Caco-2 (cell line): ENCODE results near the gene RBBP7. TPM values are rescaled to one million over a fixed set of nuclear protein-coding genes. Genes with fewer than 3 reads are reported as not detected.
A peak's percentile ranks its signal among the peaks of the same experiment; 100 is the strongest.

Experiments
- BruUV-seq: library from RNA; stranded (reverse); fragments of 400-500 nt; replicated peaks from 2 replicates; lab custom pipeline; 2021; lab: Mats Ljungman, UMichigan
- CTCF ChIA-PET: fragments of 300-600 bp; sonication (Branson Sonifier 250); formaldehyde crosslinking; loops from one replicate; lab custom pipeline; 2022; ENCODE audit warnings: antibody characterized with exemption; lab: Charles Lee
- POLR2A ChIA-PET: fragments of 300-600 bp; sonication (Branson Sonifier 250); formaldehyde crosslinking; loops from one replicate; lab custom pipeline; 2022; ENCODE audit warnings: antibody characterized with exemption; lab: Charles Lee
- DNase-seq, 2 experiments: peaks; one replicate each; pipeline versions ENCODE4 v3.0.0 to v3.0.0-alpha.2; 2020 to 2022
- H3K27me3 ChIP-seq: replicated peaks from 2 replicates; pipeline ENCODE4 v1.6.0; 2011; ENCODE audit warnings: low read length; ENCODE audit not compliant: control insufficient read depth, insufficient read depth
- H3K36me3 ChIP-seq: 2 replicates; pipeline ENCODE4 v1.5.1; 2011; ENCODE audit warnings: low read length; ENCODE audit not compliant: control insufficient read depth, insufficient read depth
- H3K4me1 ChIP-seq: fragments of 250-450 bp; sonication (Bioruptor Pico); 2 replicates; pipeline ENCODE4 v1.5.1; 2020; ENCODE audit warnings: mild to moderate bottlenecking
- H3K4me3 ChIP-seq: 2 replicates; pipeline ENCODE4 v1.5.1; 2011; ENCODE audit warnings: low read depth, mild to moderate bottlenecking, control low read depth, low read length
- H3K9me3 ChIP-seq: fragments of 250-450 bp; sonication (Bioruptor Pico); 2 replicates; pipeline ENCODE4 v1.5.1; 2020; ENCODE audit warnings: mild to moderate bottlenecking, moderate library complexity
- H3K27ac Mint-ChIP-seq: one replicate; pipeline ENCODE4 v1.8.0; 2022; ENCODE audit warnings: mixed read lengths; ENCODE audit not compliant: unreplicated experiment
- H3K27me3 Mint-ChIP-seq: one replicate; pipeline ENCODE4 v1.8.0; 2022; ENCODE audit warnings: mixed read lengths; ENCODE audit not compliant: insufficient read depth, unreplicated experiment
- H3K36me3 Mint-ChIP-seq: one replicate; pipeline ENCODE4 v1.8.0; 2022; ENCODE audit warnings: mild to moderate bottlenecking, mixed read lengths; ENCODE audit not compliant: insufficient read depth, unreplicated experiment
- H3K4me1 Mint-ChIP-seq: one replicate; pipeline ENCODE4 v1.8.0; 2022; ENCODE audit warnings: low read depth, mixed read lengths; ENCODE audit not compliant: unreplicated experiment
- H3K4me3 Mint-ChIP-seq: one replicate; pipeline ENCODE4 v1.8.0; 2022; ENCODE audit warnings: mild to moderate bottlenecking, moderate library complexity, mixed read lengths; ENCODE audit not compliant: unreplicated experiment
- H3K9me3 Mint-ChIP-seq: one replicate; pipeline ENCODE4 v1.8.0; 2022; ENCODE audit warnings: mixed read lengths; ENCODE audit not compliant: unreplicated experiment
- intact Hi-C: fragments of 100-400 bp; cut with micrococcal nuclease; formaldehyde crosslinking; loops from one replicate; pipeline ENCODE4 v1.10.0; 2022; ENCODE audit not compliant: unreplicated experiment
- total RNA-seq: library from RNA; stranded (reverse); gene quantifications from 2 replicates; pipeline ENCODE4 v1.2.3, GENCODE V29; 2022
- TF ChIP-seq, protein P1 (sequence below), 2 experiments: fragments of 200-600 bp in 1 of 2; IDR thresholded peaks; 1 replicate in 1 of 2; 2 replicates in 1 of 2; pipeline versions ENCODE4 v1.5.1 to v1.8.0; 2011 to 2022; ENCODE audit warnings: antibody characterized with exemption in 1 of 2, control low read depth in 1 of 2, inconsistent platforms in 1 of 2, low read depth in 1 of 2, low read length in 1 of 2, mild to moderate bottlenecking in 1 of 2, moderate library complexity in 1 of 2; ENCODE audit not compliant: insufficient read depth in 1 of 2, severe bottlenecking in 1 of 2, unreplicated experiment in 1 of 2

Gene RBBP7
- total RNA-seq, 1 experiment from 2014 or later, result 131 TPM

DNA sequence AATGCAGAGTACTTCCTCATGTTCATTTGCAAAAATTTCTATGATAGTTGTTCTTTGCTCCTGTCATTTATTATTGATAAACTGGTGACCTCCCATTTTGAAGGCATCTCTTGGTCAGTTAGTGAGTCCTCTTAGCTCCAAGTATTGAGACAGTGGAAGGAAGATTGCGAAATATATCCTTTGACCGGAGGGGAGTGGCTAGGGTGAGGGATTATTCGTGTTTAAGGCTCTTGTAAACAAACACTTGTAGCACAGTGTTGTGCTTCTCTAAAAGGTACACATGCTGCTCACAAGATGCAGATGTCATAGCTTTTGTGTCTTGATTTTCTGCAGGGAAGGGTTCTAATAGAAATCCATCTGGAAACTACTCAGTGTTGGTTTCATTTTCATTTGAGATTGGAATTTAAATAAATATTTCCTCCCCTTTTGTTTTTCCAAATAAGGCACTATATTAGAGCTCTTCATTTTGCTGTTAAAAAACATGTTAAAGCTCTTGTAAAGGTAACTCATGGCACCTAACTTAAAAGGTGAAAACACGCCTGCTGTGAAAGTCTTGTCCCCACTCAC lies 62.1 kb downstream of the RBBP7 start:
- Histone ChIP-seq H3K4me3 (peak overlapping the region; percentile 18; the same call in 1 of the 2 replicates), H3K27me3 (no peaks in the 10 kb centered on the region), H3K36me3 (no peaks in the 10 kb centered on the region), H3K9me3 (no peaks in the 10 kb centered on the region), H3K4me1 (peaks cover 14% of the 10 kb centered on the region)
- TF ChIP-seq, protein P1, sequence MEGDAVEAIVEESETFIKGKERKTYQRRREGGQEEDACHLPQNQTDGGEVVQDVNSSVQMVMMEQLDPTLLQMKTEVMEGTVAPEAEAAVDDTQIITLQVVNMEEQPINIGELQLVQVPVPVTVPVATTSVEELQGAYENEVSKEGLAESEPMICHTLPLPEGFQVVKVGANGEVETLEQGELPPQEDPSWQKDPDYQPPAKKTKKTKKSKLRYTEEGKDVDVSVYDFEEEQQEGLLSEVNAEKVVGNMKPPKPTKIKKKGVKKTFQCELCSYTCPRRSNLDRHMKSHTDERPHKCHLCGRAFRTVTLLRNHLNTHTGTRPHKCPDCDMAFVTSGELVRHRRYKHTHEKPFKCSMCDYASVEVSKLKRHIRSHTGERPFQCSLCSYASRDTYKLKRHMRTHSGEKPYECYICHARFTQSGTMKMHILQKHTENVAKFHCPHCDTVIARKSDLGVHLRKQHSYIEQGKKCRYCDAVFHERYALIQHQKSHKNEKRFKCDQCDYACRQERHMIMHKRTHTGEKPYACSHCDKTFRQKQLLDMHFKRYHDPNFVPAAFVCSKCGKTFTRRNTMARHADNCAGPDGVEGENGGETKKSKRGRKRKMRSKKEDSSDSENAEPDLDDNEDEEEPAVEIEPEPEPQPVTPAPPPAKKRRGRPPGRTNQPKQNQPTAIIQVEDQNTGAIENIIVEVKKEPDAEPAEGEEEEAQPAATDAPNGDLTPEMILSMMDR (IDR thresholded peaks at IDR 0.05; ENCODE audit: insufficient read depth in 1 of 2, low read depth in 1 of 2, low read length in 1 of 2, severe bottlenecking in 1 of 2, unreplicated experiment in 1 of 2), result no peak
- BruUV-seq, result no TSS peak
- Mint-ChIP-seq H3K27me3 (no peaks in the 10 kb centered on the region), H3K9me3 (no peaks in the 10 kb centered on the region), H3K4me1 (peaks cover 8% of the 10 kb centered on the region), H3K27ac (no peak overlapping the region), H3K36me3 (no peaks in the 10 kb centered on the region), H3K4me3 (peak overlapping the region; percentile 54)
- intact Hi-C loops, result no loop called here
- ChIA-PET POLR2A (interaction anchor here (1.1 kb wide), 1 partner anchor 36 kb away, joined by 9 read pairs; no protein-coding TSS in a partner anchor), CTCF (no interaction called here)
- DNase-seq, result peak in 1 of 2 experiments; percentile 56

DNA sequence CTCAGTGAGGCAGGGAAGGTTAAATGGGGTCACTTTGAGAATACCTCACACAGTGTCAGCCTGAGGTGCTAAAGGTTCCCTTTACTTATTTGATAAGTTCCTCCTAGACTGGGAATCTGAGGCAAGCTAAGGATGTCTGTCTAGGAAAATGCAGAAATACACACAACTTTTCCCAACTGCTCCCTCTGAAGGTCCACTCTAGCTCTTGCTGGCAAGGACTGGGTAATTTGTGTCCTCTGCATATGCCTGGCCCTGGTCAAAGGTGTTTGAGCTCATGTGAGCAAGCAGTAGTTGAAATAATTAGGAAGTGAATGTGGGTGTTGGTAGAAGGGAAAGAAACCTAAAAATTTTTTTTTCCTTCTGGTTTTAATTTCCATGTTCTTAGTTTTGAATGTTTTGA lies 62.6 kb downstream of the RBBP7 start:
- TF ChIP-seq, protein P1 (IDR thresholded peaks at IDR 0.05; ENCODE audit: insufficient read depth in 1 of 2, low read depth in 1 of 2, low read length in 1 of 2, severe bottlenecking in 1 of 2, unreplicated experiment in 1 of 2), result no peak
- Histone ChIP-seq H3K27me3 (no peaks in the 10 kb centered on the region), H3K4me3 (no peak overlapping the region), H3K4me1 (peaks cover 14% of the 10 kb centered on the region), H3K9me3 (no peaks in the 10 kb centered on the region), H3K36me3 (no peaks in the 10 kb centered on the region)
- no peaks in the 10 kb centered on the region for H3K9me3 Mint-ChIP-seq
- peaks cover 8% of the 10 kb centered on the region for H3K4me1 Mint-ChIP-seq
- intact Hi-C loops, result no loop called here
- H3K4me3 Mint-ChIP-seq, result peak overlapping the region; percentile 54
- ChIA-PET CTCF (no interaction called here), POLR2A (interaction anchor here (1.1 kb wide), 1 partner anchor 36 kb away, joined by 9 read pairs; no protein-coding TSS in a partner anchor)
- no TSS peak for BruUV-seq
- DNase-seq, result no peak
- H3K27me3 Mint-ChIP-seq, result no peaks in the 10 kb centered on the region
- no peaks in the 10 kb centered on the region for H3K36me3 Mint-ChIP-seq
- no peak overlapping the region for H3K27ac Mint-ChIP-seq

DNA sequence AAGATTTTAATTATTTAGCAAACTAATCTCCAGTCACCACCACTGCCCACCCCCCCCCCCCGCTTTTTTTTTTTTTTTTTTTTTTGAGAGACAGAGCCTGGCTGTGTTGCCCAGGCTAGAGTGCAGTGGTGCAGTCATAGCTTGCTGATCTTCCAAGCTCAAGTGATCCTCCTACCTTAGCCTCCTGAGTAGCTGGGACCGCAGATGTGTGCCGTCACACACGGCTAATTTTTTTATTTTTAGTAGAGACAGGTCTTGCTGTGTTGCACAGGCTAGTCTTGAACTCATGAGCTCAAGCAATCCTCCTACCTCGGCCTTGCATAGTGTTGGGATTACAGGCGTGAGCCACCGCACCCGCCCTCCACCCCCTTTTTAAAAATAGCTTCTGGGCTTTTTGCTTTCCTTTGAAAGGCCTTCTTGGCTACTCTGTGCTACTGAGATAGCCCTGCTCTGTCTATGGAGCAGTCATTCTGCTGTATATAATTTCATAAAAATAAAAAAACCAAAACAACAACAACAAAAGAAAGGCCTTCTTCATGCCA lies 65.2 kb downstream of the RBBP7 start:
- Mint-ChIP-seq H3K9me3 (no peaks in the 10 kb centered on the region), H3K36me3 (peaks cover 5% of the 10 kb centered on the region), H3K4me1 (peaks cover 8% of the 10 kb centered on the region), H3K27ac (no peak overlapping the region), H3K27me3 (no peaks in the 10 kb centered on the region), H3K4me3 (no peak overlapping the region)
- TF ChIP-seq, protein P1 (IDR thresholded peaks at IDR 0.05; ENCODE audit: insufficient read depth in 1 of 2, low read depth in 1 of 2, low read length in 1 of 2, severe bottlenecking in 1 of 2, unreplicated experiment in 1 of 2), result no peak
- Histone ChIP-seq H3K9me3 (no peaks in the 10 kb centered on the region), H3K4me3 (no peak overlapping the region), H3K4me1 (peaks cover 14% of the 10 kb centered on the region), H3K27me3 (no peaks in the 10 kb centered on the region), H3K36me3 (no peaks in the 10 kb centered on the region)
- DNase-seq, result no peak
- POLR2A ChIA-PET, result no interaction called here
- CTCF ChIA-PET, result interaction anchor here (0.6 kb wide), 1 partner anchor 164 kb away, joined by 3 read pairs; no protein-coding TSS in a partner anchor
- intact Hi-C loops, result no loop called here
- BruUV-seq, result no TSS peak
